ENCODE data around the gene ALG12.

Gene ALG12

DNA sequence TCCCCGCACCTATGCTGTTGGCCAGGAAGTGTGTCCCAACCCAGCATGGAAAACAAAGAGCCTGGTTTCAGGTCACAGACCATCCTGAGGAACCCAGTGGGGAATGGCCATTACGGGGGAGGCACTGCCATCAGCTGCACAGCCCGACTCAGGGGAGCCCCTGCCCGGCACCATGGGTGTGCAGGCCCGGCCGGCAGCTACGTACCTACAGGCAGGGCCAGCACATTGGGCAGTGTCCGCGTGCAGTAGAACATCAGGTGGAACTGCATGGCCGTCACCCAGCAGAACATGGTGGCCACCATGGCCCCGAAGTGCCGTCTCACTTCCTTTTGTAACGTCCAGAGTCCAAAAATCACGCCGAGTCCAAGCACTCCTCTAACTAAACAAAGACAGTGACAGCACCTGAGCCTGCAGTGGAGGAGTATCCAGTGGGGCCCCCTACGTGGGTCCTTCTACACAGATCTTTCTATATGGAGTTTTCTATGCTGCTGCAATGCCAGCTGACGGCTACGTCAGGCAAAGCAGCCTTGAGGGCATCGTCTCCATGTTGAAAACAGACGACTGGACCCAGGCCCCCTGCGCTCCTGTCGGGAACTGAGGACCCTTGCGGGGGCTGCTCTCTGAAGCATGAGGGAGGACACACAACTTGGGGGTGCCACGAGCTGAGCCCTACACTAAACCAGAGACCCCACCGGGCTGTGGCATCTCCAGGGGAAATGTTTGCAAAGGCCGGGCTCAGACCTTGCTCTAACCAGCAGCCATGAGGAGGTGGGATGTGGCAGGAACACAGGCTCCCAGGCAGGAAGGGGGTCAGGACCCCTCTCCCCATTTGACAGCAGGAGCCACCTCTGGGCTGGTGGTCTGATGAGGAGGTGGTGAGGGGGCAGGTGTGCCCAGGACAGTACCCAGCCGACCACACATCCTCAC is 7.7 kb downstream of the ALG12 start:
- DNase-seq: no peak

GRCh38 chr22:49909476-49910205 is 8.6 kb downstream of the ALG12 start:
- DNase-seq: no peak

DNA sequence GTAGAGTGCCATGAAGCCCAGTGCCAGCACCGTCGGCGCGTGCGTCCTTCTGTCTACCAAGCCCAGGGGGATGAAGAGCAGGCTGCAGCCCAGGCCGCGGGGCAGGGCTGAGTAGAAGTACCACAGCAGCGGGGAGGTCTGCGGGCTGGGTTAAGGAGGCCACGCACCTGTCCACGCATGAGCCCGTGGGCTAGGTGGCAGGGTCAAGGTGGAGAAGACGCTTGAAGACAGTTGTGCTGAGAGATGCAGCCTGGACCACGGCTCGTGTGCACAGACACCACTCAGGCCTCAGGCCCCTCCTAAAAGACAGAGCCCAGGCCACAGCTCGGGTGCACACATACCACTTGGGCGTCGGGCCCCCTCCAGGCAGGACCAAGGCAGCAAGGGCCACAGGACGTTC is 10.4 kb downstream of the ALG12 start:
- DNase-seq: no peak

DNA sequence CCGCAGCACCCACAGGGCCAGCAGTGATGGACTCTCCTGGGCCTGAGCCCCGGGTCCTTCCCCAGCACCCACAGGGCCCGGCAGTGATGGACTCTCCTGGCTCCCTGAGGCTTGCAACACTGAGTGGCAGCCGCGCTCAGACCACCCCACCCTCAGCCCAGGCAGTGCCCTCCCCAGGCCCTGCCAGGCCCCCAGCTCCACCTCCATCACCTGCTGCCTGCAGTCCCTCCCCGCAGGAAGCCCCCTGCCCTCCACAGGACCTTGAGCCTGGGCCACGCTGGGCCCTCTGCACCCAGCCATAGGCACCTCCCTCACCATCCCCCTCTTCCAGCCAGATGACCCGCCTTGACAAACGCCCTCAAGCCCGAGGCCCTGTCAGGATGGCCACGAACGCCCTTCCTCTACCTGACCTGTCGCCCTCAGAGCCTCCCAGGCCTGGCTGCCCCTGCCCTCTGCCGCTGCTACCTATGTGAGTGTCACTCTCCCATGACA is 11.4 kb downstream of the ALG12 start:
- DNase-seq: no peak

DNA sequence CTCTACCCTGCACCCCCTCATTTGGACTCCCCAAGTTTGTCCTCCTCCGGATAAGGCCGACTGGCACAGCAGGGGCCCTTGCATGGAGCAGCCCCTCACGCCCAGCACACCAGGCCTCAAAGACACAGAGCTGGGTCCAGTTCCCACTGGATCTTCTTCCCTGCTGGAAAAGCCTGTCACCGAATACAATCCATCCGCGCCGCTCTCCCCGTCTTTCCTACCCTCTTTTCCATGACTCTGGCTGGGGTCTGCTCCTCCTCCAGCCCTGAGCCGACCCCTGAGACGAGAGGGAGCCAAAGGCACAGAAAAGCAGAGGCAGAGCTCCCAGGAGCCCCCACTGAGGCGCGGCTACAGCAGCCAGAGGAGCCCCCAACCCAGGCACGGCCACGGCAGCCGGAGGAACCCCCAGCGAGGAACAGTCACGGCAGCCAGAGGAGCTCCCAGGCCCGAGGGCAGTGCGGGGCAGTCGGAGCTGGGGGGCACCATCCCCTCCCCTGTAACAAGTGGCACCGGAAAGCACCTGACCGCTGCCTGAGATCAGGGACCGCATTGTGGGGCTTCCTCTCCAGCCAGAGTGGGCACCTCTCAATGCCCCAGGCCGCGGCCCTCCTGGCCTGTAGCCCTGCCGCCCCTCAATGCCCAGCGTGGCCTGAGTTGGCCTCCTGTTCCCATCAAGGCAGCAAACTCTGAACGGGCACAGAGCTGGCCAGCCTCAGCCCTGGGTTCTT is 12.0 kb downstream of the ALG12 start:
- DNase-seq: no peak

DNA sequence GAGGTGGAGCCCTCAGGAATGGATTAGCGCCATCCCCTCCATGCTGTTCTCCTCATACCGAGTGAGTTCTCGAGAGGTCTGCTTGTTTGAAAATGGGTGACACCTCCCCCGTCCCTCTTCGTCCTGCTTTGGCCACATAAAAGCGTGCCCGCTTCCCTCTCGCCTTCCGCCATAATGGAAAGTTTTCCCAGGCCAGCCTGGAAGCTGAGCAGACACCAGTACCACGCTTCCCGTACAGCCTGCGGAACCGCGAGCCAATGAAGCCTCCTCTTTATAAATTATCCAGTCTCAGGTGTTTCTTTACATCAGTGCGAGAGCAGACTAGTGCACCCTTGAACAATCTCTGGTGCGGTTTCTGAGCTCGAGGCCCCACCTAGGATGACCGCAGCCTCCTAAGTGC is 12.8 kb downstream of the ALG12 start:
- DNase-seq: no peak

GRCh38 chr22:49904040-49904369 is 14.2 kb downstream of the ALG12 start:
- DNase-seq: no peak

GRCh38 chr22:49903322-49904039 is 14.8 kb downstream of the ALG12 start:
- DNase-seq: no peak

DNA sequence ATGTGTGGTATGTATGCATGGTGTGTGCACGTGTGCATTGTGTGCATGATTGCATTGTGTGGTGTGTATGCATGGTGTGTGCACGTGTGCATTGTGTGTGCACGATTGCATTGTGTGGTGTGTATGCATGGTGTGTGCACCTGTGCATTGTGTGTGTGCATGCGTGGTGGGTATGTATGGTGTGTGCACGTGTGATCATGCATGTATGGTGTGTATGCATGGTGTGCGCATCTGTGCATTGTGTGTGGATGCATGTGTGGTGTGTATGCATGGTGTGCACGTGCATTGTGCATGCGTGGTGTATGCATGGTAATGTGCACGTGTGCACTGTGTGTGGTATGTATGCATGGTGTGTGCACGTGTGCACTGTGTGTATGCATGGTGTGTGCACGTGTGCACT is 16.8 kb downstream of the ALG12 start:
- DNase-seq: no peak

DNA sequence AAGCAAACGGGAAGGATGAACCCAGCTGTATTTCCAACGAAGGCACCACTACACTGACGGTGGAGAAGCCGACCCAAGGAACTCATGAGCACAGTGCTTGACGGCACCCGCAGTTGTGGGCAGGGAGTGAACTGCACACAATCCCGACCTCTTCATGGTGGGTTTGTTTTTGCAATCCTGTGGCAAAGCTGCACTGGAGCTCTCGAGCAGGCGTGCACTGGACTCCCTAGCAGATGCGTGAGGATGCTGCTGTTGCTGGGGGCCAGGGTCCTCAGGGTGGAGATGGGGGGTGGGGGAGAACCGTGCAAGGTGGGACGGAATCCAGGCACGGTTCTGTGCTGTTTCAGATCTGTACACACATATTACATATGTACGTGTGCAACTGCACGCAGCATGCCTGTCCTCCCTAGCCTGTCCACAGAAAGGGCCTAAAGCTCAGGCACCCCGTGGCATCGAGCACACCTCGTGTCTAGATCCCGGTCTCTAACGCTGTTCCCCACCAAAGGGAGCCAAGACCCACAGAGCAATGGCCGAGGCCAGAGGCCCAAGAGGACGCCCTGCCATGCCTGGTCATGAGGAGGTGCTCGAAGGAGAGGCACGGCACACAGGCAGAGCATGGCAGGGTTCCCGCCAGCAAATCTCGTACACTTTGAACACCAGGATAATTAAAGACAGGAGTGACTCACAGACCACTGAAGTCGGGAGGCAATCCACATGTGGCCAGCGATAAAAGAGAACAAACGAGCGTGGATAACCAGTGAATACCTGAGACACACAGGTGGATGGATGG is 17.6 kb downstream of the ALG12 start:
- no peak for DNase-seq

- no peak for DNase-seq
These were observed 18.7 kb downstream of the ALG12 start for GRCh38 chr22:49899530-49899929.

DNA sequence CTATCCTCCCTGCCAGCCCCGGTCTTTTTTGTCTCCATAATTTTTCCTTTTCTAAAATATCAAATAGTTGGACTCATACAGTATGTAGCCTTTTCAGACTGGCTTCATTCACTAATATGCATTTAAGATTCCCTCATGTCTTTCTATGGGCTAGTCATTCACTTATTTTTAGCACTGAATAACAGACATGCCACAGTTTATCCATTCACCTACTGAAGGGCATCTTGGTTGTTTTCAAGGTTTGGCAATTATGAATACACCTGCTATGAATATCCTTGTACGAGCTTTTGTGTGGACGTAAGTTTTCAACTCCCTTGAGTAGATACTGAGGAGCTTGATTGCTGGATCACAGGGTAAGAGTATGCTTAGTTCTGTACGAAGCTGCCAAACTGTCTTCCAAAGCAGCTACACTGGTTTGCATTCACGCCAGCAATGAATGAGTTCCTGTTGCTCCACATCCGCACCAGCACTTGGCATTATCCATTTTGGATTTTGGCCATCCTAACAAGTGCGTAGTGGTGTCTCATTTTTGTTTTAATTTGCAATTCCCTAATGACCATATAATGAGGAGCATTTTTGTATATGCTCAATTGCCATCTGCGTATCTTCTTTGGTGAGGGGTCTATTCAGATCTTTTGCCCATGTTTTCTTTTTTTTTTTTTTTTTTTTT is 21.1 kb downstream of the ALG12 start:
- no peak for DNase-seq

GRCh38 chr22:49896201-49896600 is 22.0 kb downstream of the ALG12 start:
- no peak for DNase-seq

GRCh38 chr22:49894322-49895054 is 23.8 kb downstream of the ALG12 start:
- DNase-seq: no peak

DNA sequence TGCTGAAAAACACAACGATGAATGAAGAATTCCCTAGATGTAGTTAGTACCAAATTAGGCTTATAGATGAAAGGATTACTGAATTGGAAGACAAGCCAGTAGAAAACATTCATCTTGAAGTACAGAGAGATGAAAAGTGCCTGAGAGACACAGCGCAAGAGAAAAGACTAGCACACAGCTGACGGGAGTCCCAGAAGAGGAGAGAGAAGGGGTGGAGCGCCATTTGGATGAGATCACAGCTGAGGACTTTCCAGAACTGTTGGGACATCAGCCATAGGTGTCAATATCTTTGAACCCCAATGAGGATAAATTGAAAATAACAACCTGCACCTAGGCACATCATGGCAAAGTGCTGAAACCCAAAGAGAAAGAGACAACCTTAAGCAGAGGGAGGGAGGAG is 25.2 kb downstream of the ALG12 start:
- no peak for DNase-seq

GRCh38 chr22:49892226-49892899 is 25.9 kb downstream of the ALG12 start:
- no peak for DNase-seq

- DNase-seq: no peak
These were observed 29.2 kb downstream of the ALG12 start for GRCh38 chr22:49889071-49889470.

GRCh38 chr22:49887702-49888101 is 30.5 kb downstream of the ALG12 start:
- no peak for DNase-seq

DNA sequence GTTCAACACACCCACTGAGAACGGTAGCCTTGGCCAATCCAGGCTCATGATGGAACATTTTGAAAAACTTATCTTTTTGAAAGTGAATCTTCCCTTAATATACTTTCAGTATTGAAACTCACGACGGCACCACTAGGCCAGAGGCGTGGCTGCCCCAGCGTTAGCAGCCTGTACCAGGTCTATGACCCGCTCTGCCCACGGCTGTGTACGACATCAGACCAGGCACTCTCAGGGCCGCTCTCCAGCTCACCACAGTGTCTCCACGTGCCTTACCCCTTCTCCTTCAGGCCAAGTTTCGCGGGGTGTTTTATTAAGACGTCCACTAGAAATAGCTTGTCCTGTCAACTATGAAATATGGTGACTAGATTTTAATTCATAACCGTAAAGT is 31.2 kb downstream of the ALG12 start:
- DNase-seq: no peak

All from stimulated activated CD4-positive, alpha-beta T cell treated with anti-CD3 and anti-CD28 coated beads, Interleukin-4, amount 100 ng/mL, for 24 hours (primary cell).